SKM-1 treated with dmso at 0.1 percent for 144 hours (cell line): Measurements from ENCODE around the gene RNU1-3.
A peak's percentile ranks its signal among the peaks of the same experiment; 100 is the strongest.
"Not testable (repeated sequence)": the region's sequence is repeated elsewhere in the genome, so short reads cannot be mapped to it uniquely, and the experiment has no call there.

Source experiments
- DNase-seq: peaks from one replicate; lab custom pipeline; 2025; ENCODE audit not compliant: unreplicated experiment; lab: John Stamatoyannopoulos, UW

Gene RNU1-3

DNA sequence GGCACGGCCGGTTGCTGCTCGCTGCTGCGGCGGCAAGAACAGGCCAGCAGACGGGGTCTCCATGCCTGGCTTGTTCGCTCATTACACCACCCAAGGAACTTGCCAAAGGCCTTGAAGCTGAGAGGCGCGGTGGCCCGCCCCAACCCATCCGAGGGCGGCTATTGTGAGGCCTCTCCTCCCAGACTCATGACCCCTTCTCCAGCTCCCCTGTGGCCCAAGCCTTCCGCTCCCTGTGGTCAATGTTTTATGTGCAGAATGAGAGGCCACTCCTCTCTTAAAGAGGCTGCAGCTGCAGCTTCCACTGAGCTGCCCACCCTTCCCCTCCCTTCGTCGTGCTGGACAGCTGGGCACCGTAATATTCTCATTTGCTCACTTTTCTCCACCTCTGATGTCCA, 27.6 kb upstream of the RNU1-3 start:
- DNase-seq, result not testable (repeated sequence)

DNA sequence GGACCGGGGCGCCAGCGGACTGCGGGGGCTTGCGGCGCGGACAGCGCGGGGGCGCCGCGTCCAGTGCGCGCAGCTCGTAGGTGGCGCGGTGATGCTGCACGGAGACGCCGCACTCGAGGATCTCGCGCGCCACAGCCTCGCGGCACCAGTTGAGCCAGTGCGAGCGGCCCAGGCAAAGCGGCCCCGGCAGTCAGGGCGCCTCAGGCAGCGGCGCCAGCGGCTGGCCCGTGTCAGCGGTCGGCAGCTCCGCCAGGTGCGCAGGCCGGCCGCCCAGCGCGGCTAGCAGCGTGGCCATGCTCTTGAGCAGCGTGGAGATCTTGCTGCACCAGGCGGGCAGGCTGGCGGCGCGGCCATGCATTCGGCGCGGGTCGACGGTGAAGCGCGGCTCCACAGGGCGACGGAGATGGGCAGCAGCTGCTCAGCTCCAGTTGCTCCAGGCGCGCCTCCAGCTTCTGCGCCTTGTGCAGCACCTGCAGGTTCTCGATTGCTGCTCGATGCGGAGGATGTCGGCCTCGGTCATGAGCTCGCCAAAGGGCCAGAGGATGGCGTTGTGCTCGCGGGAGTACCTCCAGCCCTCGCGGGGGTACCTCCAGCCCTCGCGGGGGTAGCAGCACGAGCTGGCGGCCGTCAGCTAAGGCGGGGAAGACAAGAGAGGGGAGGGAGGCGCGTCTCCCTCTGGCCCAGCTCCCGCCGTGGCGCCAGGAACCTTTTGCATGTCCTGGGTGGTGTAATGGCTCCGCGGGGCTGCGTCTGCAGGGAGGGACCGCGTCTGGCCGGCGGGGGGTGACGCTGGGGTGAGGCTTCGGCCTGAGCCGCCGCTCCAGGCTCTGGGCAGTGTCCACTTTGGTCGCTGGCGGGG, 26.9 kb upstream of the RNU1-3 start:
- DNase-seq, result not testable (repeated sequence)

DNA sequence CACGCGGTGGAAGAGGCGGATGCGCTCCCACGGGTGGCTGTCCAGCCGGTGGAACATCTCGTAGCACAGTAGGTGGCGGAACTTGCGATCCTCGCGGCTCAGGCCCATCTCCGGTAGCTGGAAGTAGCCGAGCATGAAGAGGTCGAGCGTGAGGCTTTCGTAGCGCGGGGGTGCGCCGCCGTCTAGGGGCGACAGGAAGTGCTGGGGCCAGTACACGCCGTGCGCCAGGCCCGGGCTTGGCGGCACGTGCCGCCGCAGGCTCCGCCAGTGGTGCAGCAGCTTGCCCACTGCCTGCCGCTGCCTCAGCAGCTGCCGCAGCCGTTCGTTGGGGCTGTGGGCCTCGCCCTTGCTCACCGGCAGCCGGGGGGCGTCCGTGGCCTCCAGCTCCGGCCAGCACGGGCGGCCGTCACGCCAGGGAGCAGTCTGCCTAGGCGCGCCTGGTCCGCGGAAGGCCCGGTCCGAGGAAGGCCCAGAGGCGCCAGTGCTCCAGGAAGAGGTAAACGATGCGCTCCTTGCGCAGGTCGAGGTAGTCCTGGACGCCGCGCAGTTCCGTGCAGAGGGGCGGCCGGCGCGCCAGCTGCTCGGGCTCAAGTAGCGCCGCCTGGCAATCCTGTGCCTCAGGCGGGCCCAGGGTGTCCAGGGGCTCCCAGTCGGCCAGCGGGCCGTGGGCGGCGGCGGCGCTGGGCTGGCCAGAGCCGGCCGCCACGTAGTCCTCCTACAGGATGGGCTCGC, 26.1 kb upstream of the RNU1-3 start:
- DNase-seq, result not testable (repeated sequence)

DNA sequence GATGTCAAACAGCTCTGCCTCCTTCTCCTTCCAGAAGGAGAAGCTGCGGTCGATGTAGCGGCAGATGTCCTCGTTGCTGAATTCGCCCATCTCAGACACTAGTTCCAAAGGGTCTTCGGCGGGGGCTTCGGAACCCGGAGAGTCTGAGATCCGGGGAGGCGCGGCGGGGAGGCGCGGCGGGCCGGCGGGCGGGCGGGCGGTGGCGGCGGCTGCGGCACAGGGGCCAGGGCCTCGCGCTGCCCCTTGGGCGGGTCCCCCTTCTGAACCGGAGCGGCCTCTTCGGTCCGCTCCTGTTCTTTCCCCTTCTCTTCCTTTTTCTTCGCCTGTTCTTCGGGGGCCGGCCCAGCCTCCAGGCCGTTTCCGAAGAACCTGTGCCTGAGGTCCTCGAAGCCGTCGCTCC, 25.5 kb upstream of the RNU1-3 start:
- not testable (repeated sequence) for DNase-seq

DNA sequence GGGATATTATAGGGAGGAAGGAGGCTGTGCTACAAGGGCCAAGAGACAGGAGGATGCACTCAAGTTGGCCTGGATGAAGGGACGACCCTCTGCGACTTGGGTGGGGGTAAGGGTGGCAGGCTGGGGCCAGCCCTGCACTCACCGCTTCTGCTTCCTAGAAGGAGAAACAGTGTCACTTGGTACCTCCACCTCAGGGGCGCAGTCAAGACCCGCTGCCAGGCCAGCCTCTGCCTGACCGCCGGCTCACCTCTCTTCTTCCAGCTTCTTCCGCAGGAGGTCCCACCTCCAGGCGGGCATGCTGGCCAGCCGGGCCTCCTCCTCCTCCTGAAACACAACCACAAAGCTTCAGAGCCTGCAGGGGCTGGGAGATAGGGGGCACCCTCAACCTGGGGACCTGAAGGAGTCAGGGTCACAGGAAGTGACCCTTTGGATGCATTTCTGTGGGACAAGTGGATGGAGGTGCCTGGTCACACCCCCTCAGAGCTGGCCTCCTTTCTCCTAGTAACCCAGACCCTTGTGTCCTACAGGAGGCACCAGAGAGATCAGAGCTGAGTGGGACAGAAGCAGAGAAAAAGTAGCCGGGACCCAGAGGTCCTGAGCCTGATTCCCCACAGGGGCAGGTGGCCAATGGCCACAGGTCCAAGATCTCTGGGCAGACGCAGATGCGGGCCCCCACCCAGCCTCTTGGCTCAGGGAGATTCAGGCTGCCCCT, 24.4 kb upstream of the RNU1-3 start:
- DNase-seq, result not testable (repeated sequence)

DNA sequence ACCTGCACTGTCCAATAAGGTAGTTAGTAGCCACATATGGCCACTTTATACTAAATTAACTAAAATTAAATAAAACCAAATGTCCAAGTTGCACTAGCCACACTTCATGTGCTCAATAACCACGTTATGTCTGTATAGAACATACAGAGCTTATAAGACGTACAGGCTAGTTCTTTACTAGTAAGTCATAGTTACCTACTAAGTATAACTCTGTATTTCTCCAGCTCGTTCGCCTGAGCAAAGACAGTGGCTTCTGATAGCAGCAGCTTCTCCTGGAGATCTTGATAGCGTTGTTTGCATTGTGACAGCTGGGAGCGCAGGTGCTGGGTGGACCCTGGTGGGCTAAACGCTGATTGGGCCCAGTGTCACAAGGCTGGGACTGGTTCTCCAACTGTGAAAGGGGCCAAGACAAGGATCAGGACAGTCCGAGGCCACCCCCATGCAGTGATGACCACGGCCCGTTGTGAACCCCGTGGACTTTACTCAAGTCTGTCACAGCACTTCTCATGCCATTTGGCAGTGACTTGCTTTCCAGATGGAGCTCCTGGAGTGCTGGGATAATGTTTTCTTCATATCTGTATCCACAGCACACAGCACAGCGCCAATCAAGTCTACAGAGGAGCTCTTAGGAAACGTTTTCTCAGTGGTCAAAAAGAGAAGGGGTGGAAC, 20.5 kb upstream of the RNU1-3 start:
- not testable (repeated sequence) for DNase-seq

DNA sequence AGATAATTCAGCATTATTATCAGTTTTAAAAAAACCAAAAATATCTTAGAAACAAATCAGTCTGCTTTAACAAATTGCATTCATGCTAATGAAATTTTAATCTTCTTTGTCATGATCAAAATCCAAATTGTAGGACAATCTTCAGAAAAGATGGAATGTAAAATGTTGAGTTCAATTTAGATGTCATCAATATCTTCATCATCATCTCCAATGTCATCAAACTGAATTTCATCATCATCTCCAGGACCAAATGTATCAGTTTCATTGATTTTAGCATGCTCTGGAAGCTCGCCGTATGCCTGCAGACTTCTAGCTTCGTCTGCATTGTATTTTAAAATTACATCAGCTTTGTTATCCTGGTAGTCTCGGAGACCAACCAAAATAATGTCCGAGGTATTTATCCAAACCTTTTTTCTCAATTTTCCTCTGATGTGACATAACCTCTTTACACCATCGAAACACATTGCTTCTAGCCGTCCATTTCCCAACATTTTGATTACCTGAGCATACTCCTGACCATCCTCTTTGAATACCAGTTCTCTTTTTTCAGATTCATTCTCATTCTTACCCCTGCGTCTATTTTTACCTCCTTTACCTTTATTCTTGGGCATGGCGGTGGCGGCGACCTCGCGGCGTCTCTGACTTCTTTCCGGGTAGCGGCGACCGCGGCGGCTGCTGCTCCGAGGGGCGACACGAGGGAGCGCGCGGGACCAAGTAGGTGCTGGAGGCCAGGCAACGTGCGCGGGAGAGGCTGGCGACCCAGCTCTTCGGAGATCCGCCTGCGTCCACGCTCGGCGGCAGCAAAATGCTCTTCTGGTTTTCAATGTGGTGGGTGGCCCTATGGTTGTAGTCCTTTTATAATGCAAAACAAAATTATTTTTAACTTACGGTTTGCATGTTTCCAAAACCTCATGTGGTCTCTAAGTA, 19.0 kb upstream of the RNU1-3 start:
- DNase-seq, result not testable (repeated sequence)

DNA sequence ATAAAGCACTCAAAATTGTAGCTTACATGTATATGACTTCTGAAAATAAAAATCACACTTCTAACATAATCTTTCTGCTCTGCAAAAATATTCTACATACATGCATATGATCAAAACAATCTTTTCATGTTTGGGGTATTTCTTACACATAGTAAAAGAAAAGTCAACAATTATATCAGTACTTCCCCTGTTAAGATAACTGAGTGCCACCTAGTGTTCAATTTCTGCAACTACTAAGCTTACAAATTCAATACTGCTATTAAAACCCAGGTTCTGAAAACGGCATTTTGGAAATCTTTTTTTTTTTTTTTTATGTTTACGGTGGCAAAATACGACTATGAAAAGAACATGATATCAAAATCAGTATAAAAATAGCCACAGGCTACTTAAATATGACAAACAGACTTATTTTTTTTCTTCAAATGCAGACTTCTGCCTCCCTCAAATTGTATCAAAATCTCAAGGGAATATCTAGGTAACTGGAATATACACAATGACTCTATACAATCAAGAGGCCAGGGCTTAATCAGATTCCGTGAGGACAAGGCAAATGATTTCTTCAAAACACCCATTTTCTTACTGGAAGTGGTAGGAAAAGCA, 18.1 kb upstream of the RNU1-3 start:
- DNase-seq, result peak; percentile 18

DNA sequence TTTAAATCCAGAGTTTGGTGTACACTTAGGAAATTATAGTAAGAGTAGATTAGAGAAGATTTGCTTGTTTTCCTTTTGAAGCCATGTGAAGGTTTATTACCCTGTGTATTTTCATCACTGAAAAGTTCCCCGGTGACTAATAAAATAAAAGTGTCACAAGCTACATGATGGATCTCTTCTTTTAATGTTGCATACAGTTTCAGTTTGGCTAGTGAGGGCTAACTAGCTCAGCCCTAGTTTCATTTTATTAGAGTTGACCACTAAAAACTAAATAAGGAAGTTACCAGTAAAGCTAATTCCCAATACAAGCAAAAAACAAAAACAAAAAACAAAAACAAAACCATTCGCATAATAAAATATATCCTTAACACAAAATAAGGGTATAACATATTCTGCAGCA, 17.4 kb upstream of the RNU1-3 start:
- DNase-seq, result not testable (repeated sequence)

DNA sequence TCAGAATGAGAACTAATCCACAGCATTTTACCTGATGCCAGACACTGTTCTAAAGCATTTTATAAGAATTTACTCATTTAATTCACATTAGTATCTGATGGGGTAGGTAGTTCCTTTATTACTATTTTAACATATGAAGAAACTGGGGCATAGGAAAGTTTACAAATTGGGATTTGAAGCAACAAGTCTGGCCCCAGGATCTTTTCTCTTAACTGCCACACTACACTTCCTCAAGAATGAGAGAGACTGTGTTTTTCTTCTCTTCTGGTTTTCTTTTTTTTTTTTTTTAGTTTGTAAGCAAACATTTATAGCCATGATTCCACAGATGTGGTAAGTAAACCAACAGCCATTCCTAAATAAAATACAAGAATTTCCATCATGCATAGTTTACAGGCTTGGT, 16.1 kb upstream of the RNU1-3 start:
- not testable (repeated sequence) for DNase-seq

DNA sequence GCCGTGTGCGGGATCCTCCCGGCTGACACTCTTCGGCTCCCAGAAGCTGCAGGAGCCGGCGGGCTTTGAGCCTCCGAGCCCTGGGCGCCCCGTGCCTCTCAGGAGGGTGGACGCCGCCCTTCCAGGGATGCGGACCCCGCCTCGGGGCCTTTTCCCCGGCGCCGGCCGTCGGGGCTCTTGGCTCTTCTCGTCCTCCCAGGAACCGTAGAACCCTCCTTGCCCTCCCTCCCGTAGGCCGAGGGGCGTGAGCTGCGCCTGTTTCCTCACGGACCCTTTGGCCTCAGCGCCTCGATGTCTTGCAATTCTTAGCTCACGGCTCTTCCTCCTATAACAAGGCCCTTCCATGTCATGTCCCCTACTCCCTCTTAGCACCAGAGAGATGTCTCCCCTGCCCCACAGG, 13.6 kb upstream of the RNU1-3 start:
- DNase-seq, result not testable (repeated sequence)

DNA sequence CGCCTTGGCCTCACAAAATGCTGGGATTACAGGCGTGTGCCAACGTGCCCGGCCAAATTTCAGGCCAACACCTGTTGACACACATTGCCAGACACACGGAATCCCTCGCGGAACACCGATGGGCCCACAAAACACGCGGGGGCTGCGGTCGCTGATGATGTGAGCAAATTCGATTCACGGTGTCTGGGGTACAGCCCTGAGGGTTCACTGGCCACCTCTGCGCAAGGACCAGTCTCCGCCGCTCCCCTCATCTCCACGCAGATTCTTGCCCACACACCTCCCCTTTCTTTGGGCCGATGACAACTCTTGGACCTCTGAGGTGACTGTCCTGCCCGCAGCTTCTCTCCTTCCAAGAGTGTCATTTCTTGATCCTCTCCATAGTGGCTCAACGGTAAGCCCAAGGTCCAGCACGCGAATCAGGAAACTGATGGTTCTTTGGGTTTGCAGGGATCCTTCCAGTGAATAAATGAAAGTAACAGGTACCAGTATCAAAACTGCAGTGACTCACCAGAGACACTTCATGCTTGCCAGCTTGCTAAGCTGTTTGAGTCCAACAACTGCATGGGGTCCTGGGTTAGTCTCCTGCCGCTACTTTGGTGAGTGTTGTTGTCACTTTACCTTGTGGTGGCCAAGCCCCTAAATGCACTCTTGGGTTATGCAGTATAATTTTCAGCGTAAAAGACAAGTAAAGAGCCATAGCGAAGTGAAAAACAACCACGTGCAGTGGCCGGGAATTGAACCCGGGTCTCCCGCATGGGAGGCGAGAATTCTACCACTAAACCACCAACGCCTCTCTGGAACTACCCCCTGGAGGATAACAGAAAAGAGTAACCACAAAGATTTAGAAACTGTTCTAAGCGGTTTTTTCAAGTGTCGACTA, 11.0 kb upstream of the RNU1-3 start:
- DNase-seq, result peak; percentile 66

DNA sequence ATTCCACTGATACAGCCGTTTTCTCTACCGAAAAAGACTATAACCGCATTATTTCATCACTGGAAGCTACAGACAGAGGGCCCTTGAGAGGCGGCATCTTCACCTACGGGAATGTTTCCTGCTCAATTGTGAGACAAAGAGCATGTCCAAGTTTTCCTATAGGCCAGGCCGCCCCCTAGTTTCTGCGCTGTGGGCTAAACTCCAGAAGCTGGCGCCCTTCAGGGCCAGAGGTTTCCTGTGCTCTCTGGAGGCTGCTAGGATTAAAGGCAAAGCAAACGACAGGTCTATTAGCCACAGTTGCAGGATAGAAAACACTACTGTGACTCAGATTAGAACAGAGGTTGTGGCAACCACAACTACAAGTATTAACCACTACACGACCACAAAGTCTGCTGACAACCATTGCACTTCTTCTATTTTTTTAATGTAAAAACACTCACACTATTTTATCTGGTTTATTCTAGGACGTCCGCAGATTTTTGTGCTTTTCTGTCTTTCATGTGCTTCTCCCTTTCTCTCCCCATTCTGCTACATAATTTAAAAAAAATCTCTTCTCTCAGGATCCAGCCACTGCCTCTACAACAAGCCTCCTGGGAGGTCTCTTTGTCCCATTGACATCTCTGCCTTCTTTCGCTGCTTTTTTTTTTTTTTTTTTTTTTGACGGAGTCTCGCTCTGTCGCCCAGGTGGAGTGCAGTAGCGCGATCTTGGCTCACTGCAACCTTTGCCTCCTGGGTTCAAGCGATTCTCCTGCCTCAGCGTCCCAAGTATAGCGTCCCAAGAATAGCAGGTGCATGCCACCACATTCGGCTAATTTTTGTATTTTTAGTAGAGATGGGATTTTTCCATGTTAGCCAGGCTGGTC, 10.1 kb upstream of the RNU1-3 start:
- DNase-seq, result peak; percentile 58

DNA sequence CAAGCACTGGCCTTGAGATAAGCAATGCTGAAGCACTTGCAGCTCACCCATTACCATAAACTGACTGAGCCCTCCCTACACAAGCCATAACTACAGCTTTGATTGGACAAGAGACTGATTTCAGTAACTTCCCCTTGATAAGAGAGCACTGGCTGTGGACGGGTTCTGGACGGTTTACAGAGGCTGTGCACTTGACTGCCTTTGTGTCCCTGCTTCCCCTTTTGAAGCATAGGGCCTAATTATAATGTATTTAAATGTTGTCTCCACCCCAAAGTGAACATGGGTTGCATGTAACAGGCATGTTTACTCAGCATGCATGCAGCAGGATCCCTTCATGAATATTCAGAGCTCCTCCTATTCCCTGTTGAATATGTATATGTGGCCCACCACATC, 8.4 kb upstream of the RNU1-3 start:
- DNase-seq, result not testable (repeated sequence)

DNA sequence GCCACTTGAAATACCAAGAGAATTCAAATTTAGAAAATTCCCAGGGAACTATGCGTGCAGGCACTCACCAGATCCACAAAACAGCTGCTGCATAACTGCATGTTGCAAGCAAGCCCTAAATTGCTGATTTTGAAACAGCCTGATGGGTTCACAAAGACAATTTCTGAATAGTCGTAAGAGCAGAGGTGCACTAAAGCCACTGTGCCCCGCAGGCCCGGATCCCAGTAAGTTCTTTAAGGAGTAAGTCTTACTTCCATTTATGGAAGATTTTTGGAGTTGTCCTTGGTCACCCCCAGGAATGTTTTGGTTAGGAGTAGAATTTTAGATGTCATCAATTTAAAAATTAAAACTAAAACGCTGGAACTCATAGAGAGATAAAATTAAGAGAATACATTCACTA, 7.2 kb upstream of the RNU1-3 start:
- not testable (repeated sequence) for DNase-seq

DNA sequence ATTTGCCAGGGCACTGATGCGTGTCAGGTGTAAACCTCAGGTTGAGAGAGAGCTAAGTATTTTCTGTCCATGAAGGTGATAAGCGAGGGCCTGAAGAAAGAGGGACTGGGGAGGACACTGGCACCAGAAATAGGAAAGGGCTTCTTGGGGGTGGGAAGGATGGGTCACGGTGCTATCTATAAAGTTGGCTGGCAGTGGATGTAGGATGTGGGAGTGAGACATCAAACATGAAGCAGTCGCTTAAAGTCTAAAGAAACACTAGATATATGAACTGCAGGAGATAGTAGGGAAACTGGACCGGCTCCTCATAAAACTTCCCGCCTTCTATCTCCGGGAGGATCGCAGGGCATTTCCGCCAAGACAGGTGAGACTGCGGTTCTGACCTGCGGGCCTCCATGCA, 912 bp downstream of the RNU1-3 start:
- not testable (repeated sequence) for DNase-seq

DNA sequence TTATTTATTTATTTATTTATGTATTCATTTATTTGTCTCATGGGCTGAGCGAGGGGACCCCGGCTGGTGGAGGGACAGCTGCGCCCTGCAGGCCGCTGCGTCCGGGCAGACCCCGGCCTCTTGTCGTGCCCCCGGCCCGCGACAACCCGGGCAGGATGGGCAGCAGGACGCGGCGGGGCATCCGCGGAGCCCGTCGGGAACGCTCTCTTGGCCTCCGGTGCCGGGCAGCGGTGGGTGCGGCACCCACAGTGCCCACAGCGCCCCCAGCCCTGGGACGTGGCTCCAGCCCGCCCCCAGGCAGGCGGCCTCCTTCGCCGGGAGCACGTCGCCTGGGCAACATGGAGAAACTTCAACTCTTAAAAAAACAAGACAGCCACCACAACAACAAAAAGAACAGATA, 8.5 kb downstream of the RNU1-3 start:
- DNase-seq, result not testable (repeated sequence)
